K562 (cell line): ENCODE results near the gene MCU. TPM values are rescaled to one million over a fixed set of nuclear protein-coding genes. Genes with fewer than 3 reads are reported as not detected.

Source experiments
- ATAC-seq: fragments of 200-7000 bp; cut with Tn5 transposase; 3 replicates; pipeline ENCODE4 v1.9.1; 2020; ENCODE audit warnings: moderate library complexity
- BruUV-seq: library from RNA; stranded (reverse); fragments of 400-500 nt; replicated peaks from 2 replicates; lab custom pipeline; 2021; lab: Mats Ljungman, UMichigan
- CTCF ChIA-PET: fragments of 300-600 bp; formaldehyde crosslinking; extraction: SDS; loops from one replicate; lab custom pipeline; 2021; ENCODE audit warnings: low intra/inter-chr PET ratio; lab: Yijun Ruan, JAX
- POLR2A ChIA-PET: fragments of 300-600, 350-650 bp; sonication (Branson Sonifier 250); formaldehyde crosslinking; extraction: SDS; loops from one replicate; lab custom pipeline; 2021; ENCODE audit warnings: antibody characterized with exemption, inconsistent platforms; lab: Yijun Ruan, JAX
- DNase-seq, 4 experiments: peaks; one replicate each; pipeline versions ENCODE4 v3.0.0 to v3.0.0-alpha.2; 2011 to 2018; ENCODE audit warnings: low spot score in 3 of 4, mixed read lengths in 3 of 4; ENCODE audit errors: extremely low read depth in 1 of 4
- FAIRE-seq: peaks from 2 replicates; lab custom pipeline; 2011; peaks lifted over from hg19 to GRCh38; lab: Jason Lieb, UNC
- H2AFZ ChIP-seq: 2 replicates; pipeline ENCODE4 v1.6.0; 2011; ENCODE audit warnings: low read depth, low read length, control low read depth, inconsistent platforms
- H3K27ac ChIP-seq: fragments of 200-600 bp; 3 replicates; pipeline ENCODE4 v1.8.0; 2011; ENCODE audit warnings: low read depth, mild to moderate bottlenecking, control low read depth, inconsistent platforms, low read length, moderate library complexity, mixed read lengths; ENCODE audit errors: extremely low read depth
- H3K27me3 ChIP-seq, 2 experiments: fragments of 300-600 bp in 1 of 2; 2 replicates in 1 of 2; 3 replicates in 1 of 2; pipeline versions ENCODE4 v1.6.0 to v1.8.0; 2011; ENCODE audit warnings: inconsistent platforms in 2 of 2, low read length in 2 of 2, mild to moderate bottlenecking in 1 of 2, mixed read lengths in 1 of 2, moderate library complexity in 1 of 2; ENCODE audit not compliant: control insufficient read depth in 2 of 2, insufficient read depth in 2 of 2
- H3K36me3 ChIP-seq: fragments of 300-600 bp; 3 replicates; pipeline ENCODE4 v1.8.0; 2011; ENCODE audit warnings: mild to moderate bottlenecking, low read length, inconsistent platforms; ENCODE audit not compliant: control insufficient read depth, insufficient read depth
- H3K4me1 ChIP-seq, 2 experiments: fragments of 200-600 bp in 1 of 2; replicated peaks in 1 of 2; 2 replicates in 1 of 2; 3 replicates in 1 of 2; pipeline versions ENCODE4 v1.5.1 to v1.8.0; 2011; ENCODE audit warnings: inconsistent platforms in 2 of 2, low read length in 2 of 2, mild to moderate bottlenecking in 1 of 2, mixed read lengths in 1 of 2, moderate library complexity in 1 of 2; ENCODE audit not compliant: control insufficient read depth in 2 of 2, insufficient read depth in 2 of 2
- H3K4me2 ChIP-seq: 2 replicates; pipeline ENCODE4 v1.6.1; 2011; ENCODE audit warnings: low read length, control low read depth, inconsistent platforms, mixed read lengths; ENCODE audit not compliant: insufficient read depth
- H3K4me3 ChIP-seq: fragments of 200-600 bp; sonication (generic), shearing (Covaris generic); 2 replicates; pipeline ENCODE4 v1.5.1; 2016; ENCODE audit warnings: control low read depth, inconsistent platforms
- H3K79me2 ChIP-seq: fragments of 200-600 bp; 3 replicates; pipeline ENCODE4 v1.8.0; 2011; ENCODE audit warnings: low read length, inconsistent platforms; ENCODE audit not compliant: control insufficient read depth, insufficient read depth
- H3K9ac ChIP-seq, 2 experiments: 2 replicates each; pipeline versions ENCODE4 v1.6.0 to v1.6.1; 2011; ENCODE audit warnings: low read depth in 2 of 2, low read length in 2 of 2, control low read depth in 1 of 2, inconsistent platforms in 1 of 2, mild to moderate bottlenecking in 1 of 2, mixed read lengths in 1 of 2; ENCODE audit not compliant: insufficient read depth in 1 of 2
- H3K9me1 ChIP-seq: one replicate; pipeline ENCODE4 v1.6.0; 2011; ENCODE audit warnings: inconsistent platforms, mild to moderate bottlenecking, low read length, moderate library complexity; ENCODE audit not compliant: control insufficient read depth, insufficient read depth
- H3K9me3 ChIP-seq: replicated peaks from 2 replicates; pipeline ENCODE4 v1.5.1; 2011; ENCODE audit warnings: low read depth, low read length, inconsistent platforms; ENCODE audit not compliant: control insufficient read depth, insufficient read depth
- H4K20me1 ChIP-seq: replicated peaks from 2 replicates; pipeline ENCODE4 v1.6.1; 2011; ENCODE audit warnings: low read length, inconsistent platforms, mixed read lengths; ENCODE audit not compliant: control insufficient read depth, insufficient read depth
- ARHGAP35 ChIP-seq: fragments of 450-650 bp; IDR thresholded peaks from 2 replicates; pipeline ENCODE4 v1.6.1; 2018; ENCODE audit not compliant: partially characterized antibody
- CEBPG ChIP-seq, 3 experiments: fragments of 200-800 bp in 1 of 3; sonication (Bioruptor generic) in 1 of 3; sonication (generic) in 1 of 3; formaldehyde crosslinking in 1 of 3; IDR thresholded peaks in 2 of 3; conservative IDR thresholded peaks in 1 of 3; 2 replicates each; pipeline versions ENCODE4 v1.6.1 to v1.8.0; 2016 to 2022; ENCODE audit warnings: missing compliant biosample characterization in 2 of 3, missing genetic modification characterization in 2 of 3, mild to moderate bottlenecking in 1 of 3, missing genetic modification reagents in 1 of 3
- ELF2 ChIP-seq: fragments of 250-450 bp; sonication (Bioruptor Pico); IDR thresholded peaks from 2 replicates; pipeline ENCODE4 v1.5.0; 2021; ENCODE audit warnings: mild to moderate bottlenecking
- ETV1 ChIP-seq: fragments of 450-650 bp; conservative IDR thresholded peaks from 2 replicates; pipeline ENCODE4 v1.6.1; 2016; ENCODE audit warnings: missing genetic modification characterization, control low read depth, low read depth, missing compliant biosample characterization
- GATAD2A ChIP-seq: fragments of 450-650 bp; IDR thresholded peaks from 2 replicates; pipeline ENCODE4 v1.6.1; 2017
- HDAC6 ChIP-seq: IDR thresholded peaks from 2 replicates; pipeline ENCODE4 v1.6.1; 2012; ENCODE audit warnings: low read depth, mild to moderate bottlenecking, control low read depth, inconsistent platforms, low read length, moderate library complexity
- HMG20B ChIP-seq: fragments of 250-450 bp; sonication (Bioruptor Pico); IDR thresholded peaks from 2 replicates; pipeline ENCODE4 v1.5.0; 2021; ENCODE audit warnings: mild to moderate bottlenecking
- LARP7 ChIP-seq: fragments of 450-650 bp; IDR thresholded peaks from 2 replicates; pipeline ENCODE4 v1.6.1; 2016
- NCOR1 ChIP-seq: fragments of 450-650 bp; IDR thresholded peaks from 2 replicates; pipeline ENCODE4 v1.6.1; 2016; ENCODE audit warnings: mild to moderate bottlenecking, moderate library complexity
- POLR3A ChIP-seq: IDR thresholded peaks from 2 replicates; pipeline ENCODE4 v1.6.1; 2011; ENCODE audit warnings: borderline replicate concordance, mild to moderate bottlenecking, moderate library complexity; ENCODE audit not compliant: insufficient read length, insufficient read depth; ENCODE audit errors: extremely low read depth
- RBM17 ChIP-seq: fragments of 200-400 bp; formaldehyde crosslinking; IDR thresholded peaks from 2 replicates; pipeline ENCODE4 v1.6.1; 2017; ENCODE audit warnings: low read depth, mild to moderate bottlenecking, low read length, borderline replicate concordance
- SMARCE1 ChIP-seq: fragments of 450-650 bp; IDR thresholded peaks from 2 replicates; pipeline ENCODE4 v1.7.1; 2016; ENCODE audit warnings: mild to moderate bottlenecking
- YY1 ChIP-seq, 3 experiments: IDR thresholded peaks; 2 replicates each; pipeline ENCODE4 v1.6.1; 2011; ENCODE audit warnings: low read length in 2 of 3, mild to moderate bottlenecking in 2 of 3, moderate library complexity in 2 of 3, borderline replicate concordance in 1 of 3, control low read depth in 1 of 3, low read depth in 1 of 3; ENCODE audit not compliant: insufficient read depth in 3 of 3, insufficient replicate concordance in 2 of 3, control insufficient read depth in 1 of 3, insufficient read length in 1 of 3; ENCODE audit errors: extremely low read depth in 1 of 3
- ZNF583 ChIP-seq: fragments of 250-450 bp; sonication (Bioruptor Pico); IDR thresholded peaks from 2 replicates; pipeline ENCODE4 v1.4.0; 2020
- ZNF644 ChIP-seq: fragments of 200-800 bp; sonication (Bioruptor generic); IDR thresholded peaks from 2 replicates; pipeline ENCODE4 v1.6.1; 2016; ENCODE audit warnings: low read depth, missing genetic modification characterization, missing compliant biosample characterization
- WGBS: fragments of 100-300 bp; shearing (Covaris generic); methylation state at CpG from one replicate; pipeline ENCODE4 v1.1.6; 2016; ENCODE audit warnings: low coverage, mixed read lengths; ENCODE audit not compliant: insufficient coverage; ENCODE audit errors: missing lambda C conversion rate; 5-methylcytosine and 5-hydroxymethylcytosine counted together
- in situ Hi-C: fragments of 300-500 bp; cut with MboI; formaldehyde crosslinking; loops from 4 replicates; pipeline ENCODE4 v1.15.0; 2018; ENCODE audit warnings: inconsistent platforms, mixed read lengths
- intact Hi-C: fragments of 100-400 bp; cut with micrococcal nuclease; formaldehyde crosslinking; loops from 2 replicates; pipeline ENCODE4 v1.14.2; 2022
- polyA plus RNA-seq, 8 experiments: library from polyadenylated mRNA; depleted of rRNA in 4 of 8; stranded (reverse) in 5 of 8; unstranded in 3 of 8; fragments of >200 nt; fragmentation: Nextera tagmentation in 2 of 8; fragmentation: Illumina TruSeq in 1 of 8; extraction: Ambion mirVana in 2 of 8; extraction: Trizol in 1 of 8; gene quantifications; 2 replicates each; pipeline versions ENCODE4 v1.2.1 to v1.2.3, GENCODE V29; 2011 to 2014; ENCODE audit warnings: inconsistent platforms in 1 of 8, missing spikeins in 1 of 8
- total RNA-seq, 7 experiments: library from RNA; depleted of rRNA in 6 of 7; stranded (reverse); fragments of >200 nt in 6 of 7; fragmentation: Illumina TruSeq in 2 of 7; extraction: Trizol in 2 of 7; gene quantifications; 2 replicates each; pipeline versions ENCODE4 v1.2.1 to v1.2.3, GENCODE V29; 2011 to 2021; ENCODE audit warnings: low replicate concordance in 1 of 7
- TF ChIP-seq, protein P1 (sequence below), 3 experiments: fragments of 200-800 bp in 1 of 3; sonication (Bioruptor generic) in 1 of 3; sonication (generic) in 1 of 3; formaldehyde crosslinking in 1 of 3; IDR thresholded peaks; 2 replicates each; pipeline versions ENCODE4 v1.6.1 to v1.8.0; 2016 to 2022; ENCODE audit warnings: mild to moderate bottlenecking in 2 of 3, missing compliant biosample characterization in 2 of 3, missing genetic modification characterization in 2 of 3, missing genetic modification reagents in 1 of 3
- TF ChIP-seq, protein P2 (sequence below): sonication (generic); formaldehyde crosslinking; IDR thresholded peaks from 2 replicates; pipeline ENCODE4 v1.8.1; 2023; ENCODE audit warnings: mild to moderate bottlenecking, missing genetic modification reagents
- TF ChIP-seq, protein P3 (sequence below): sonication (generic); formaldehyde crosslinking; IDR thresholded peaks from 2 replicates; pipeline ENCODE4 v1.5.0; 2020; ENCODE audit warnings: missing genetic modification reagents

The MCU gene
- total and polyA plus RNA-seq, 9 of the 15 experiments (the other 6 are each of a cell fraction or from before 2014, with no cell fraction given): 8.2 to 88.8 (median 21.3) TPM

DNA sequence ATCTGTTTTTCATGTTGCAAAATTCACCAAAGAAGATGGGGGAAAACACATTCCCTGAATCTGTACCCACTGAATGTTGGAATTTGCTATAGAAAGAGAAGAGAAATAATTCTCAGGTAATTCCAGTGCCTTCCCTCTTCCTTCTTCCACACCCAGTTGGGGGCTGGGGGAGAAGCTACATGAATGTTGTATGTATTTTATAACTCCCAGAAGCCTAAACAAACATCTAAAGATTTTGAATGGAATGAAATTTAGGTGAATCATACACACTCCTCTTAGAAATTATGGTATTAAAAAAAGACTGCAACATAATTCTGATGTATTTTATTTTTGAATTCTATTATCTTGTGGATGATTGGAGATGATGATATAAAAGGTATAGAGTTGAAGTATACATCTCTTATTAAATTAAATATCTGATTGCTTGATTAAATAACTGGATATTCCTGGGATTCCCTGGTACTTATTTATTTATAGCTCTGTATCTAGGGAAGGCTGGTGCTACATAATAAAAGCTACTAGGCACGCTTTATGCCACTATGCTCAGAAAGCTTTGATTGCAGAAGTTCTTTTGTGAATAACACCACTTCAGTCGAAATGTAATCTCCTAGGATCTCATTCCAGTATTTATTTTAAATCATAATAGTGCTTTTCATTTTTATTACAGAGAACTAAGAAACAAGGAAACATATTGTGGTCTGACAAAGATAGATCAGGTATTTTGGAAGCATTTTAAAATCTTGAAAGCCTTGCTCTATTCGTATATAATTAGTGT, 98.5 kb downstream of the MCU start:
- 53% methylated on average over 3 of the region's 3 CpGs for WGBS
- ChIA-PET CTCF (no interaction called here), POLR2A (no interaction called here)
- Histone ChIP-seq H3K9ac (no peak overlapping the region), H3K27ac (no peak overlapping the region), H3K9me3 (no peaks in the 10 kb centered on the region), H2AFZ (no peak overlapping the region), H3K27me3 (no peaks in the 10 kb centered on the region), H3K4me3 (no peak overlapping the region), H3K79me2 (no peaks in the 10 kb centered on the region), H3K4me1 (peaks cover 2 to 9% of the 10 kb centered on the region in 2 experiments; a peak in 2 of 5 replicates), H3K4me2 (no peak overlapping the region), H4K20me1 (0 out of 2 replicates have a peak, but pooled peaks cover 5% of the 10 kb centered on the region), H3K9me1 (no peaks in the 10 kb centered on the region), H3K36me3 (no peaks in the 10 kb centered on the region)
- FAIRE-seq: no peak
- no peak for ATAC-seq
- intact Hi-C loops: no loop called here
- no TSS peak for BruUV-seq
- no peak for DNase-seq
- in situ Hi-C loops: no loop called here
- TF ChIP-seq YY1 (IDR thresholded peaks at IDR 0.05; ENCODE audit: borderline replicate concordance in 1 of 3, control insufficient read depth in 1 of 3, extremely low read depth in 1 of 3, insufficient read depth in 3 of 3, insufficient read length in 1 of 3, insufficient replicate concordance in 2 of 3, low read depth in 1 of 3, low read length in 2 of 3): no peak
- TF ChIP-seq ZNF583 (CRISPR knock-in tag): no peak
- no peak for TF ChIP-seq RBM17
- TF ChIP-seq CEBPG (CRISPR knock-in tag; IDR thresholded peaks at IDR 0.05): no peak
- TF ChIP-seq CEBPG (tag; conservative IDR thresholded peaks at IDR 0.05 in 1 of 2, IDR thresholded peaks at IDR 0.05 in 1 of 2): no peak
- TF ChIP-seq ELF2 (CRISPR knock-in tag): no peak
- TF ChIP-seq ARHGAP35: no peak
- no peak for TF ChIP-seq NCOR1
- no peak for TF ChIP-seq LARP7
- no peak for TF ChIP-seq HDAC6
- no peak for TF ChIP-seq ZNF644 (tag)
- no peak for TF ChIP-seq HMG20B (CRISPR knock-in tag)
- no peak for TF ChIP-seq ETV1
- TF ChIP-seq GATAD2A: no peak
- TF ChIP-seq, protein P1, sequence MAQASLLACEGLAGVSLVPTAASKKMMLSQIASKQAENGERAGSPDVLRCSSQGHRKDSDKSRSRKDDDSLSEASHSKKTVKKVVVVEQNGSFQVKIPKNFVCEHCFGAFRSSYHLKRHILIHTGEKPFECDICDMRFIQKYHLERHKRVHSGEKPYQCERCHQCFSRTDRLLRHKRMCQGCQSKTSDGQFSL (CRISPR knock-in tag; IDR thresholded peaks at IDR 0.05): no peak
- TF ChIP-seq, protein P1 (tag; IDR thresholded peaks at IDR 0.05): no peak
- TF ChIP-seq POLR3A: no peak
- TF ChIP-seq SMARCE1: no peak
- TF ChIP-seq, protein P2, sequence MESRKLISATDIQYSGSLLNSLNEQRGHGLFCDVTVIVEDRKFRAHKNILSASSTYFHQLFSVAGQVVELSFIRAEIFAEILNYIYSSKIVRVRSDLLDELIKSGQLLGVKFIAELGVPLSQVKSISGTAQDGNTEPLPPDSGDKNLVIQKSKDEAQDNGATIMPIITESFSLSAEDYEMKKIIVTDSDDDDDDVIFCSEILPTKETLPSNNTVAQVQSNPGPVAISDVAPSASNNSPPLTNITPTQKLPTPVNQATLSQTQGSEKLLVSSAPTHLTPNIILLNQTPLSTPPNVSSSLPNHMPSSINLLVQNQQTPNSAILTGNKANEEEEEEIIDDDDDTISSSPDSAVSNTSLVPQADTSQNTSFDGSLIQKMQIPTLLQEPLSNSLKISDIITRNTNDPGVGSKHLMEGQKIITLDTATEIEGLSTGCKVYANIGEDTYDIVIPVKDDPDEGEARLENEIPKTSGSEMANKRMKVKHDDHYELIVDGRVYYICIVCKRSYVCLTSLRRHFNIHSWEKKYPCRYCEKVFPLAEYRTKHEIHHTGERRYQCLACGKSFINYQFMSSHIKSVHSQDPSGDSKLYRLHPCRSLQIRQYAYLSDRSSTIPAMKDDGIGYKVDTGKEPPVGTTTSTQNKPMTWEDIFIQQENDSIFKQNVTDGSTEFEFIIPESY (CRISPR knock-in tag): no peak
- TF ChIP-seq, protein P3, sequence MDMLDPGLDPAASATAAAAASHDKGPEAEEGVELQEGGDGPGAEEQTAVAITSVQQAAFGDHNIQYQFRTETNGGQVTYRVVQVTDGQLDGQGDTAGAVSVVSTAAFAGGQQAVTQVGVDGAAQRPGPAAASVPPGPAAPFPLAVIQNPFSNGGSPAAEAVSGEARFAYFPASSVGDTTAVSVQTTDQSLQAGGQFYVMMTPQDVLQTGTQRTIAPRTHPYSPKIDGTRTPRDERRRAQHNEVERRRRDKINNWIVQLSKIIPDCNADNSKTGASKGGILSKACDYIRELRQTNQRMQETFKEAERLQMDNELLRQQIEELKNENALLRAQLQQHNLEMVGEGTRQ (CRISPR knock-in tag): no peak
